Measurements from ENCODE around the gene EPC2.
"Not testable (repeated sequence)": the region's sequence is repeated elsewhere in the genome, so short reads cannot be mapped to it uniquely, and the experiment has no call there.

The EPC2 gene

GRCh38 chr2:148680462-148680861, 35.9 kb downstream of the EPC2 start:
- H3K4me3 ChIP-seq (ENCODE audit: low read length) = no peak overlapping the region
- no peaks in the 10 kb centered on the region for H3F3A ChIP-seq (ENCODE audit: insufficient read depth, low read length)
- no peaks in the 10 kb centered on the region for H3K27me3 ChIP-seq (replicated peaks; ENCODE audit: insufficient read depth, low read length)
- H3K79me2 ChIP-seq (ENCODE audit: low read length) = peaks cover 92% of the 10 kb centered on the region
- no peaks in the 10 kb centered on the region for H3K4me1 ChIP-seq (ENCODE audit: low read length)
- peaks cover 15% of the 10 kb centered on the region for H4K20me1 ChIP-seq (ENCODE audit: insufficient read depth, low read length)
- no peaks in the 10 kb centered on the region for H3K36me3 ChIP-seq (replicated peaks; ENCODE audit: insufficient read depth, low read length)
- DNase-seq = no peak
- no peak overlapping the region for H3K27ac ChIP-seq (ENCODE audit: low read length)
- TF ChIP-seq, protein P1, sequence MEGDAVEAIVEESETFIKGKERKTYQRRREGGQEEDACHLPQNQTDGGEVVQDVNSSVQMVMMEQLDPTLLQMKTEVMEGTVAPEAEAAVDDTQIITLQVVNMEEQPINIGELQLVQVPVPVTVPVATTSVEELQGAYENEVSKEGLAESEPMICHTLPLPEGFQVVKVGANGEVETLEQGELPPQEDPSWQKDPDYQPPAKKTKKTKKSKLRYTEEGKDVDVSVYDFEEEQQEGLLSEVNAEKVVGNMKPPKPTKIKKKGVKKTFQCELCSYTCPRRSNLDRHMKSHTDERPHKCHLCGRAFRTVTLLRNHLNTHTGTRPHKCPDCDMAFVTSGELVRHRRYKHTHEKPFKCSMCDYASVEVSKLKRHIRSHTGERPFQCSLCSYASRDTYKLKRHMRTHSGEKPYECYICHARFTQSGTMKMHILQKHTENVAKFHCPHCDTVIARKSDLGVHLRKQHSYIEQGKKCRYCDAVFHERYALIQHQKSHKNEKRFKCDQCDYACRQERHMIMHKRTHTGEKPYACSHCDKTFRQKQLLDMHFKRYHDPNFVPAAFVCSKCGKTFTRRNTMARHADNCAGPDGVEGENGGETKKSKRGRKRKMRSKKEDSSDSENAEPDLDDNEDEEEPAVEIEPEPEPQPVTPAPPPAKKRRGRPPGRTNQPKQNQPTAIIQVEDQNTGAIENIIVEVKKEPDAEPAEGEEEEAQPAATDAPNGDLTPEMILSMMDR (IDR thresholded peaks at IDR 0.05; ENCODE audit: low read length) = no peak
- no peak for TF ChIP-seq EZH2phosphoT487 (IDR thresholded peaks at IDR 0.05; ENCODE audit: low read length)
- TF ChIP-seq EZH2 (optimal IDR thresholded peaks at IDR 0.05; ENCODE audit: low read depth, low read length) = no peak
- H3K4me2 ChIP-seq (ENCODE audit: low read depth, low read length) = no peak overlapping the region
- no peak overlapping the region for H3K9ac ChIP-seq (ENCODE audit: low read length)
- H2AFZ ChIP-seq (ENCODE audit: low read length) = no peak overlapping the region
- H3K9me2 ChIP-seq (replicated peaks; ENCODE audit: insufficient read depth, low read length) = no peaks in the 10 kb centered on the region
- no peaks in the 10 kb centered on the region for H3K9me3 ChIP-seq (replicated peaks; ENCODE audit: insufficient read depth, low read length)

DNA sequence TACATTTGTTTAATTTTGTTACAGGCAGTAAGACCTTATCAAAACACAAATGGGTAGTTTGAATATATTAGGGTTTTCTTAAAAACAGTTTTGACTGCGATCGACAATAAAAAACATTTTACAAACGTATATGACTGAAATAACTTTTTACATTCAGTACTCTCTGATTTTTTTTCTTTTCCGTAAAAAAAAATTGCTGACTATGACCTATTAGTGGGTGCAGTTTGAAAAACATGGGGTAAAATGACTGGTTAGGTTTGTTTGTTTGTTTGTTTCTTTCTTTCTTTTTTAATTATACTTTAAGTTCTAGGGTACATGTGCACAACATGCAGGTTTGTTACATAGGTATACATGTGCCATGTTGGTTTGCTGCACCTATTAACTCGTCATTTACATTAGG, 36.9 kb downstream of the EPC2 start:
- Histone ChIP-seq H3K4me2 (ENCODE audit: low read depth, low read length) (no peak overlapping the region), H3K27ac (ENCODE audit: low read length) (no peak overlapping the region), H3K4me1 (ENCODE audit: low read length) (no peaks in the 10 kb centered on the region), H4K20me1 (ENCODE audit: insufficient read depth, low read length) (peaks cover 13% of the 10 kb centered on the region), H2AFZ (ENCODE audit: low read length) (no peak overlapping the region), H3K9me2 (replicated peaks; ENCODE audit: insufficient read depth, low read length) (no peaks in the 10 kb centered on the region), H3K36me3 (replicated peaks; ENCODE audit: insufficient read depth, low read length) (no peaks in the 10 kb centered on the region), H3K4me3 (ENCODE audit: low read length) (no peak overlapping the region), H3K9ac (ENCODE audit: low read length) (no peak overlapping the region), H3K9me3 (replicated peaks; ENCODE audit: insufficient read depth, low read length) (no peaks in the 10 kb centered on the region), H3K27me3 (replicated peaks; ENCODE audit: insufficient read depth, low read length) (no peaks in the 10 kb centered on the region), H3K79me2 (ENCODE audit: low read length) (peaks cover 93% of the 10 kb centered on the region), H3F3A (ENCODE audit: insufficient read depth, low read length) (no peaks in the 10 kb centered on the region)
- TF ChIP-seq, protein P1 (IDR thresholded peaks at IDR 0.05; ENCODE audit: low read length) = no peak
- no peak for TF ChIP-seq EZH2 (optimal IDR thresholded peaks at IDR 0.05; ENCODE audit: low read depth, low read length)
- TF ChIP-seq EZH2phosphoT487 (IDR thresholded peaks at IDR 0.05; ENCODE audit: low read length) = no peak
- DNase-seq = no peak

DNA sequence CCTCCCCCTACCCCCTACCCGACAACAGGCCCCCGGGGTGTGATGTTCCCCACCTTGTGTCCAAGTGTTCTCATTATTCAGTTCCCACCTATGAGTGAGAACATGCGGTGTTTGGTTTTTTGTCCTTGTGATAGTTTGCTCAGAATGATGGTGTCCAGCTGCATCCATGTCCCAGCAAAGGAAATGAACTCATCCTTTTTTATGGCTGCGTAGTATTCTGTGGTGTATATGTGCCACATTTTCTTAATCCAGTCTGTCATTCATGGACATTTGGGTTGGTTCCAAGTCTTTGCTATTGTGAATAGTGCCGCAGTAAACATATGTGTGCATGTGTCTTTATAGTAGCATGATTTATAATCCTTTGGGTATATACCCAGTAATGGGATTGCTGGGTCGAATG, 37.3 kb downstream of the EPC2 start:
- H3K9ac ChIP-seq (ENCODE audit: low read length); H3K4me2 ChIP-seq (ENCODE audit: low read depth, low read length); H3F3A ChIP-seq (ENCODE audit: insufficient read depth, low read length); H3K9me3 ChIP-seq (replicated peaks; ENCODE audit: insufficient read depth, low read length); H3K4me3 ChIP-seq (ENCODE audit: low read length); H3K9me2 ChIP-seq (replicated peaks; ENCODE audit: insufficient read depth, low read length); H3K27ac ChIP-seq (ENCODE audit: low read length); H2AFZ ChIP-seq (ENCODE audit: low read length); H3K36me3 ChIP-seq (replicated peaks; ENCODE audit: insufficient read depth, low read length); H3K4me1 ChIP-seq (ENCODE audit: low read length); DNase-seq; H3K27me3 ChIP-seq (replicated peaks; ENCODE audit: insufficient read depth, low read length): not testable (repeated sequence)
- peaks cover 93% of the 10 kb centered on the region for H3K79me2 ChIP-seq (ENCODE audit: low read length)
- H4K20me1 ChIP-seq (ENCODE audit: insufficient read depth, low read length) = peaks cover 16% of the 10 kb centered on the region

DNA sequence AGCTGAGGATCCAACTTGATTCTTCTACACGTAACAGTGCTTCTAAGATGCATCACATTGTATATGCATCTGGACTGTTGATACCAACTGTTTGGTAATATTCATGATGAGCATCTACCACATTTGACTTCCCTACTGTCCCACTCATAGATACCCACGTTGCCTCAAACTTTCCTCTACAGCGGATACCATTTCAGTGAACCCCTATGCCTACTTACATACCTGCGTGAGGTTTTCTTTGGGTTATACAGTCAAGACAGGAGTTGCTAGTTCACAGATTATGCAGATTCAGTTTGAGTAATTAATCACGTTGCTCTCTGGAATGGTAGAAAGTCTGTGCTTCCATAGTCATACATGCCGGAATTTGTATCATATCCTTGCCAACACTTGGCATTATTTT, 40.0 kb downstream of the EPC2 start:
- Histone ChIP-seq H3K9ac (ENCODE audit: low read length) (no peak overlapping the region), H3K4me3 (ENCODE audit: low read length) (no peak overlapping the region), H3K4me1 (ENCODE audit: low read length) (no peaks in the 10 kb centered on the region), H3F3A (ENCODE audit: insufficient read depth, low read length) (no peaks in the 10 kb centered on the region), H3K9me3 (replicated peaks; ENCODE audit: insufficient read depth, low read length) (no peaks in the 10 kb centered on the region), H3K36me3 (replicated peaks; ENCODE audit: insufficient read depth, low read length) (no peaks in the 10 kb centered on the region), H3K79me2 (ENCODE audit: low read length) (peaks cover 97% of the 10 kb centered on the region), H3K27me3 (replicated peaks; ENCODE audit: insufficient read depth, low read length) (no peaks in the 10 kb centered on the region), H3K9me2 (replicated peaks; ENCODE audit: insufficient read depth, low read length) (no peaks in the 10 kb centered on the region), H4K20me1 (ENCODE audit: insufficient read depth, low read length) (peaks cover 32% of the 10 kb centered on the region), H3K27ac (ENCODE audit: low read length) (no peak overlapping the region), H3K4me2 (ENCODE audit: low read depth, low read length) (no peak overlapping the region), H2AFZ (ENCODE audit: low read length) (no peak overlapping the region)
- TF ChIP-seq EZH2phosphoT487 (IDR thresholded peaks at IDR 0.05; ENCODE audit: low read length) (no peak), EZH2 (optimal IDR thresholded peaks at IDR 0.05; ENCODE audit: low read depth, low read length) (no peak)
- TF ChIP-seq, protein P1 (IDR thresholded peaks at IDR 0.05; ENCODE audit: low read length) = no peak
- DNase-seq = no peak

All from MM.1S (cell line).